Ishikawa (cell line): ENCODE measurements around the gene C10orf105.

Source experiments
- CEBPB ChIP-seq: IDR thresholded peaks from 2 replicates; pipeline ENCODE4 v1.6.1; 2012
- CREB1 ChIP-seq: IDR thresholded peaks from 2 replicates; pipeline ENCODE4 v1.6.1; 2012; ENCODE audit warnings: low read depth
- EGR1 ChIP-seq: IDR thresholded peaks from 2 replicates; pipeline ENCODE4 v1.6.1; 2012
- EP300 ChIP-seq: IDR thresholded peaks from 2 replicates; pipeline ENCODE4 v1.6.1; 2012; ENCODE audit warnings: borderline replicate concordance
- FOXM1 ChIP-seq: IDR thresholded peaks from 2 replicates; pipeline ENCODE4 v1.6.1; 2012; ENCODE audit warnings: low read depth, borderline replicate concordance
- MAX ChIP-seq: IDR thresholded peaks from 2 replicates; pipeline ENCODE4 v1.6.1; 2012
- NFIC ChIP-seq: IDR thresholded peaks from 2 replicates; pipeline ENCODE4 v1.6.1; 2012
- RAD21 ChIP-seq: IDR thresholded peaks from 2 replicates; pipeline ENCODE4 v1.6.1; 2012; ENCODE audit warnings: low read depth
- REST ChIP-seq: IDR thresholded peaks from 2 replicates; pipeline ENCODE4 v1.6.1; 2012; ENCODE audit warnings: low read depth, mild to moderate bottlenecking
- TAF1 ChIP-seq: IDR thresholded peaks from 2 replicates; pipeline ENCODE4 v1.6.1; 2012; ENCODE audit warnings: low read depth, mild to moderate bottlenecking
- TCF12 ChIP-seq: IDR thresholded peaks from 2 replicates; pipeline ENCODE4 v1.6.1; 2012; ENCODE audit warnings: low read depth
- TEAD4 ChIP-seq: IDR thresholded peaks from 2 replicates; pipeline ENCODE4 v1.6.1; 2012
- USF1 ChIP-seq: IDR thresholded peaks from 2 replicates; pipeline ENCODE4 v1.6.1; 2012
- YY1 ChIP-seq: IDR thresholded peaks from 2 replicates; pipeline ENCODE4 v1.6.1; 2012; ENCODE audit warnings: low read depth
- ZBTB7A ChIP-seq: IDR thresholded peaks from 2 replicates; pipeline ENCODE4 v1.6.1; 2012; ENCODE audit warnings: low read depth

Gene C10orf105

DNA sequence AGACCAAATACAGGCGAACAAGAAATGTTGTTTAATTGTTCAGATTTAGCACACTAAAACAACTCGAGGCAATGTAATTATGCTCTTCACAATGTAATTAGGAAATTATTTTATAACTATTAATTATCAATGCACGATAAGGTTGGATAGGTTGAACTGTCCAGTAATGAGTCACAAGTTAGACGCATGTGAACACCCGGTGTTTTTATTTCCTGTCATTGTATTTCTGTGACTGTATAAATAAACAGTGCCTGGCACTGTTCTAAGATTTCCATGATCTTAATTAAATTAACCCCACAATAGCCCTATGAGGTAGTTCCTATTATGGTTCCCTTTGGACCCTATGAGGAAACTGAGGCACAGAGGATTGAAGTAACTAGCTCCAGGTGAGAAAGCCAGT, 26.2 kb downstream of the C10orf105 start:
- TF ChIP-seq REST (no peak), ZBTB7A (no peak), CREB1 (no peak), TAF1 (no peak), USF1 (no peak), YY1 (no peak), NFIC (peak; percentile 84), EGR1 (no peak), TEAD4 (peak; percentile 57), FOXM1 (peak; percentile 68; the same call in 1 of the 2 replicates), RAD21 (no peak), TCF12 (peak; percentile 66; the same call in 1 of the 2 replicates), EP300 (peak; percentile 83; the same call in 1 of the 2 replicates), MAX (no peak), CEBPB (no peak)

DNA sequence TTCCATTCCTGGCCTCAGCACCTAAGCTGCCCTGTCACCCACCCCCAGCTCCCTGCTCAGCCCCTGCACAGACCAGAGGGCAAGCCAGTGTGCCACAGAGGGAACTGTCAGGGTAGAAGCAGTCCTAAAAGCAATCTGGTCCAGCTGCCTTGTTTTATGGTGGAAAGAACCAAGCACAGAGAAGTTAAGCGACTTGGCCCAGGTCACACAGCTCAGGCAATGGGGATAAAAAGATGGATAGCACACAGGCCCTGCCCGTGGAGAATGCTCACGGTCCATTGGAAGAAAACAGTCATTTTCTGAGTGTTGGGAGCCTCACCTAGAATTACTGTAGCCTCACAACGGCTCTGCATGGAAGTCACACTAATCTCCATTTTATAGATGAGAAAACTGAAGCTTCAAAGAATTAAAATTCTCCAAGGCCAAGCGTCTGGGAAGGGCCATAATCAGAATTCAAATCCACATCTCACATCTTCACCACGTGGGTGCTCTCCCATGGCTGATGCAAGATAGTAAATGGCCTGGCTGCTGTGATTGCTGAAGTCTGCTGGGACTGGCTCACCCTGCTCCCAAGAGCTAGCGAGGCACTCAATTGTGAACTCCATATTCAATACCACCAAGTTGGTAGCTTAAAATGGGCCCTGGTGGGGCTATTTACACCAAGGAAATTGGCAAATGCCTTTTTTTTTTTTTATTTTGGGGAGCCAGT, 26.8 kb downstream of the C10orf105 start:
- TF ChIP-seq CREB1, result no peak
- TF ChIP-seq FOXM1, result no peak
- TF ChIP-seq YY1, result no peak
- TF ChIP-seq TAF1, result no peak
- TF ChIP-seq EP300, result no peak
- no peak for TF ChIP-seq ZBTB7A
- TF ChIP-seq TCF12, result no peak
- TF ChIP-seq TEAD4, result no peak
- no peak for TF ChIP-seq CEBPB
- no peak for TF ChIP-seq MAX
- no peak for TF ChIP-seq EGR1
- no peak for TF ChIP-seq NFIC
- TF ChIP-seq RAD21, result no peak
- no peak for TF ChIP-seq REST
- no peak for TF ChIP-seq USF1

- TF ChIP-seq TCF12 (no peak), RAD21 (no peak), REST (no peak), USF1 (no peak), EP300 (no peak), NFIC (no peak), ZBTB7A (no peak), TAF1 (no peak), FOXM1 (no peak), CREB1 (no peak), EGR1 (no peak), CEBPB (no peak), TEAD4 (no peak), MAX (no peak), YY1 (no peak)
Observed at GRCh38 chr10:71691405-71691804, 28.2 kb downstream of the C10orf105 start.
